Activated B cell treated with CpG ODN at 0.5 μM for 24 hours (primary cell): ENCODE measurements around the gene HERC3. TPM values are rescaled to one million over a fixed set of nuclear protein-coding genes. Genes with fewer than 3 reads are reported as not detected.

Experiments used
- ATAC-seq: fragments of 200-7000 bp; cut with Tn5 transposase; one replicate; pipeline ENCODE4 v1.10.0; 2021; ENCODE audit warnings: low read depth, mild to moderate bottlenecking, moderate library complexity
- CTCF ChIA-PET: fragments of 350-600 bp; sonication (Branson Sonifier 250); formaldehyde crosslinking; loops from one replicate; lab custom pipeline; 2021; ENCODE audit warnings: antibody characterized with exemption; lab: Charles Lee
- POLR2A ChIA-PET: fragments of 350-600 bp; sonication (Branson Sonifier 250); formaldehyde crosslinking; loops from one replicate; lab custom pipeline; 2021; ENCODE audit warnings: antibody characterized with exemption; lab: Charles Lee
- DNase-seq: peaks from one replicate; pipeline ENCODE4 v3.0.0; 2022
- H3K27ac Mint-ChIP-seq: one replicate; pipeline ENCODE4 v1.8.0; 2020; ENCODE audit warnings: mixed read lengths
- H3K27me3 Mint-ChIP-seq: one replicate; pipeline ENCODE4 v1.8.0; 2021; ENCODE audit warnings: mixed read lengths
- H3K36me3 Mint-ChIP-seq: one replicate; pipeline ENCODE4 v1.8.0; 2021; ENCODE audit warnings: low read depth, mixed read lengths
- H3K4me1 Mint-ChIP-seq: one replicate; pipeline ENCODE4 v1.8.0; 2021; ENCODE audit warnings: mixed read lengths
- H3K4me3 Mint-ChIP-seq: one replicate; pipeline ENCODE4 v1.8.0; 2020; ENCODE audit warnings: mild to moderate bottlenecking, mixed read lengths
- H3K9me3 Mint-ChIP-seq: one replicate; pipeline ENCODE4 v1.8.0; 2020; ENCODE audit warnings: mixed read lengths
- intact Hi-C: fragments of 100-400 bp; cut with micrococcal nuclease; formaldehyde crosslinking; loops from one replicate; pipeline ENCODE4 v1.15.1; 2024
- total RNA-seq: library from RNA; stranded (reverse); gene quantifications from 2 replicates; pipeline ENCODE4 v1.2.3, GENCODE V29; 2022
- TF ChIP-seq, protein P1 (sequence below): fragments of 200-600 bp; IDR thresholded peaks from one replicate; pipeline ENCODE4 v1.8.0; 2022; ENCODE audit warnings: antibody characterized with exemption, mild to moderate bottlenecking

The HERC3 gene
- total RNA-seq, 1 donor from 2014 or later = 27.5 TPM

DNA sequence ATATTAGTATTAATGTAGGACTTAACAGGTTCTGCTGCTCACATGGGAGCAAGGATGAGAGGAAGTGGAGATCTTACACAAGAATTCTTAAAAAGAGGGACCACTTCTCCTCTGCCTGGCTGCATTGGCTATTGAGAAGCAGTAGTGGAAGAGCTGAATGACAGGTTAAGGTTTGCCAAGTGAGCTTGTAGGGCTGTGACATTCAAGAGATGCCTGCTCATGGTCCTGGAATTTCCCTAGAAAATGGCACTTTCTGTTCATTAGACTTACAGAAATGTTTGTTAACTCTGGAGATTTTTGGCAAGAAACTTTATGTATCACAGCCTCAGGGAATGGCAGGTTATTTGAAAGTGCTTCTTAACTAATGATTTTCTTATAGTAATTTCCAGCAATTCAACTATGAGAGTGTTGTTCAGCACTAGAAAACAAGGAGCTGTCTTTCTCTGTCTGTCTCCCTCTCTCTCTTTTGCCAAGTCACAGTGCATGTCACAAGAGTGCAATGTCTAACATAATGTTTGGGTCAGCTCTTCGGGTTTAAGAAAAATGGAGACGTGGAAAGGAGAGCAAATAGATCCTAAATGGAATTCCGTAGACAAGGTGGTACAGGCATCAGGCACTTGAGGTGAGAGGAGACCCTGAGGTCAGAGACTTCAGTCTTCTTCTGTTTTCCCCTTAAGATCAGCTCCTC is 113.7 kb downstream of the HERC3 start:
- no peaks in the 10 kb centered on the region for H3K4me1 Mint-ChIP-seq
- ChIA-PET CTCF (no interaction called here), POLR2A (no interaction called here)
- H3K27ac Mint-ChIP-seq = no peak overlapping the region
- TF ChIP-seq, protein P1, sequence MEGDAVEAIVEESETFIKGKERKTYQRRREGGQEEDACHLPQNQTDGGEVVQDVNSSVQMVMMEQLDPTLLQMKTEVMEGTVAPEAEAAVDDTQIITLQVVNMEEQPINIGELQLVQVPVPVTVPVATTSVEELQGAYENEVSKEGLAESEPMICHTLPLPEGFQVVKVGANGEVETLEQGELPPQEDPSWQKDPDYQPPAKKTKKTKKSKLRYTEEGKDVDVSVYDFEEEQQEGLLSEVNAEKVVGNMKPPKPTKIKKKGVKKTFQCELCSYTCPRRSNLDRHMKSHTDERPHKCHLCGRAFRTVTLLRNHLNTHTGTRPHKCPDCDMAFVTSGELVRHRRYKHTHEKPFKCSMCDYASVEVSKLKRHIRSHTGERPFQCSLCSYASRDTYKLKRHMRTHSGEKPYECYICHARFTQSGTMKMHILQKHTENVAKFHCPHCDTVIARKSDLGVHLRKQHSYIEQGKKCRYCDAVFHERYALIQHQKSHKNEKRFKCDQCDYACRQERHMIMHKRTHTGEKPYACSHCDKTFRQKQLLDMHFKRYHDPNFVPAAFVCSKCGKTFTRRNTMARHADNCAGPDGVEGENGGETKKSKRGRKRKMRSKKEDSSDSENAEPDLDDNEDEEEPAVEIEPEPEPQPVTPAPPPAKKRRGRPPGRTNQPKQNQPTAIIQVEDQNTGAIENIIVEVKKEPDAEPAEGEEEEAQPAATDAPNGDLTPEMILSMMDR = no peak
- no peak overlapping the region for H3K4me3 Mint-ChIP-seq
- H3K36me3 Mint-ChIP-seq = peaks cover 81% of the 10 kb centered on the region
- DNase-seq (no peak), ATAC-seq (no peak)
- H3K9me3 Mint-ChIP-seq = no peaks in the 10 kb centered on the region
- intact Hi-C loops = no loop called here
- H3K27me3 Mint-ChIP-seq = no peaks in the 10 kb centered on the region

GRCh38 chr4:88706574-88706973 is 114.3 kb downstream of the HERC3 start:
- DNase-seq = no peak
- TF ChIP-seq, protein P1 = no peak
- no peaks in the 10 kb centered on the region for H3K4me1 Mint-ChIP-seq
- peaks cover 82% of the 10 kb centered on the region for H3K36me3 Mint-ChIP-seq
- ChIA-PET POLR2A (no interaction called here), CTCF (no interaction called here)
- no peaks in the 10 kb centered on the region for H3K27me3 Mint-ChIP-seq
- intact Hi-C loops = no loop called here
- H3K9me3 Mint-ChIP-seq = no peaks in the 10 kb centered on the region
- H3K27ac Mint-ChIP-seq = no peak overlapping the region
- H3K4me3 Mint-ChIP-seq = no peak overlapping the region
- ATAC-seq = no peak

GRCh38 chr4:88709989-88710388 is 117.7 kb downstream of the HERC3 start:
- ChIA-PET POLR2A (no interaction called here), CTCF (no interaction called here)
- H3K4me3 Mint-ChIP-seq = no peak overlapping the region
- no peak for ATAC-seq
- no peak for DNase-seq
- TF ChIP-seq, protein P1 = no peak
- no peak overlapping the region for H3K27ac Mint-ChIP-seq
- peaks cover 6% of the 10 kb centered on the region for H3K9me3 Mint-ChIP-seq
- H3K4me1 Mint-ChIP-seq = no peaks in the 10 kb centered on the region
- H3K36me3 Mint-ChIP-seq = peaks cover 85% of the 10 kb centered on the region
- no peaks in the 10 kb centered on the region for H3K27me3 Mint-ChIP-seq
- intact Hi-C loops = no loop called here

- H3K27me3 Mint-ChIP-seq = no peaks in the 10 kb centered on the region
- TF ChIP-seq, protein P1 = no peak
- H3K4me1 Mint-ChIP-seq = no peaks in the 10 kb centered on the region
- peaks cover 87% of the 10 kb centered on the region for H3K36me3 Mint-ChIP-seq
- ChIA-PET CTCF (no interaction called here), POLR2A (no interaction called here)
- H3K27ac Mint-ChIP-seq = no peak overlapping the region
- intact Hi-C loops = no loop called here
- no peak for DNase-seq
- no peak overlapping the region for H3K4me3 Mint-ChIP-seq
- peaks cover 26% of the 10 kb centered on the region for H3K9me3 Mint-ChIP-seq
- ATAC-seq = no peak
Measured at GRCh38 chr4:88713782-88714181, 121.5 kb downstream of the HERC3 start.

DNA sequence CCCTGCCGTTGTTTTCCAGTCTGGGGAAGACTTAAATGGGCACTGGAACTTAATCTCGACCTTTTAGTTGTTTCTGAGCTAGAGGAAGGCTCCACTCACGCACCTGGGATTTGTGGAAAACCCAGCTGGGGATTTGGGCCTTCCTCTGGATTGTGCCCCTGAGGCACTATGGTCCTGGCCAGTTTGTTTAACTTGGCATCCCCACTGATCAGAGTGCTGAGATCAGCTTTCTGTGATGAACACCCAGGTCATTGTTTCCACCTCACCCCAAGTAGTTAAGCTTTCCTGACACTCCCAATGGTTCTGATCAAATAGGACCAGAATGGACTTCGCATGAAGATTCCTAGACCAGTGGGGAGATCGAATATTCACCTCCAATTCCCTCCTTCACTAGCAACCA is 125.8 kb downstream of the HERC3 start:
- ChIA-PET CTCF (no interaction called here), POLR2A (no interaction called here)
- H3K27ac Mint-ChIP-seq = no peak overlapping the region
- no peaks in the 10 kb centered on the region for H3K27me3 Mint-ChIP-seq
- DNase-seq (no peak), ATAC-seq (no peak)
- TF ChIP-seq, protein P1 = no peak
- H3K36me3 Mint-ChIP-seq = peaks cover 89% of the 10 kb centered on the region
- no peaks in the 10 kb centered on the region for H3K4me1 Mint-ChIP-seq
- H3K9me3 Mint-ChIP-seq = peaks cover 22% of the 10 kb centered on the region
- intact Hi-C loops = no loop called here
- no peak overlapping the region for H3K4me3 Mint-ChIP-seq
